Retinal pigment epithelial cell (primary cell): ENCODE data around the gene CAB39.

Source experiments
- DNase-seq: peaks from one replicate; pipeline ENCODE4 v3.0.0-alpha.2; 2010; ENCODE audit warnings: low read depth
- H3K4me3 ChIP-seq: 2 replicates; pipeline ENCODE4 v1.5.1; 2011; ENCODE audit warnings: mild to moderate bottlenecking, low read length, control low read depth, moderate library complexity
- TF ChIP-seq, protein P1 (sequence below): conservative IDR thresholded peaks from 2 replicates; pipeline ENCODE4 v1.5.1; 2011; ENCODE audit warnings: low read depth, low read length, control low read depth, inconsistent platforms

Gene CAB39

GRCh38 chr2:230830428-230830827 is 117.8 kb downstream of the CAB39 start:
- H3K4me3 ChIP-seq, result no peak overlapping the region
- DNase-seq, result peak; percentile 16

DNA sequence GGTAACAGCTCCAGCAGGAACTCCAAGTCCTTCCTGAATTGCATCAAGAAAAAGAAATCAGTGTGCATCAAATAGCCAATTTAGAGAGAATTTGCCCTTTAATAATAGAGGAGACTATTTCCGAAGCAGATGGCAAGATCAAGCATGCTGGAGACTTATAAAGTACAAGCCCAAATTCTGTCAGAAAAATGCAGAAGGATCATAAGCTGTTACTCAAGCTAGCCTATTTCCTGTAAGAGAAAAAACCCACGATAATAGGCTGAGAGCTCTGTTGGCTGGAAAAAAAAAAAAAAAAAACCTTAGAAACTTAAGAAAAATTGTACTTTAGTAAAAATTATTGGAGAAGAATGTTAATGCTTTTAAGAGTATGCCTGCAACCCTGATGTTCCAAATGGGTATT is 127.7 kb downstream of the CAB39 start:
- DNase-seq, result no peak
- H3K4me3 ChIP-seq, result no peak overlapping the region
- TF ChIP-seq, protein P1, sequence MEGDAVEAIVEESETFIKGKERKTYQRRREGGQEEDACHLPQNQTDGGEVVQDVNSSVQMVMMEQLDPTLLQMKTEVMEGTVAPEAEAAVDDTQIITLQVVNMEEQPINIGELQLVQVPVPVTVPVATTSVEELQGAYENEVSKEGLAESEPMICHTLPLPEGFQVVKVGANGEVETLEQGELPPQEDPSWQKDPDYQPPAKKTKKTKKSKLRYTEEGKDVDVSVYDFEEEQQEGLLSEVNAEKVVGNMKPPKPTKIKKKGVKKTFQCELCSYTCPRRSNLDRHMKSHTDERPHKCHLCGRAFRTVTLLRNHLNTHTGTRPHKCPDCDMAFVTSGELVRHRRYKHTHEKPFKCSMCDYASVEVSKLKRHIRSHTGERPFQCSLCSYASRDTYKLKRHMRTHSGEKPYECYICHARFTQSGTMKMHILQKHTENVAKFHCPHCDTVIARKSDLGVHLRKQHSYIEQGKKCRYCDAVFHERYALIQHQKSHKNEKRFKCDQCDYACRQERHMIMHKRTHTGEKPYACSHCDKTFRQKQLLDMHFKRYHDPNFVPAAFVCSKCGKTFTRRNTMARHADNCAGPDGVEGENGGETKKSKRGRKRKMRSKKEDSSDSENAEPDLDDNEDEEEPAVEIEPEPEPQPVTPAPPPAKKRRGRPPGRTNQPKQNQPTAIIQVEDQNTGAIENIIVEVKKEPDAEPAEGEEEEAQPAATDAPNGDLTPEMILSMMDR, result no peak

More at GRCh38 chr2:230830428-230830827, 117.8 kb downstream of the CAB39 start:
- TF ChIP-seq, protein P1, result no peak

DNA sequence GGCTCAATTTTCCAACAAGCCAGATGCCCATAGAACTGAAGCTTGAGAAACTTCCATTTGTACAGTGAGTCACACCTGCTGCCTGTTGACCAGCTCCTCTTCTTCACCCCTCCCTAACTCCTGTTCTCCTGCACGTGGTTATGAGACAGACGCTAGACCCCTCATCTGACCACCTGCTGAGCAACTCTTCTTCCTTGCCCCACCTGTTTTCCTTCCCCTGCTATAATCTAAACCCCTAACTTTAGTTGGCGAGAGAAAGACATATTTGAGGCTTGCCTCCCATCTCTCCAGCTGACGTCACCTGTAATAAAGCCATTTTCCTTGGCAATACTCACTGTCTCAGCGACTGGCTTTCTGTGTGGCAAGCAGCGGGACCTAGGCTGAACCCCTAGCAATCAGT is 129.8 kb downstream of the CAB39 start:
- TF ChIP-seq, protein P1, result no peak
- no peak for DNase-seq
- H3K4me3 ChIP-seq, result no peak overlapping the region

- H3K4me3 ChIP-seq, result no peak overlapping the region
- TF ChIP-seq, protein P1, result no peak
- no peak for DNase-seq
These were observed 130.5 kb downstream of the CAB39 start for GRCh38 chr2:230843132-230843531.

DNA sequence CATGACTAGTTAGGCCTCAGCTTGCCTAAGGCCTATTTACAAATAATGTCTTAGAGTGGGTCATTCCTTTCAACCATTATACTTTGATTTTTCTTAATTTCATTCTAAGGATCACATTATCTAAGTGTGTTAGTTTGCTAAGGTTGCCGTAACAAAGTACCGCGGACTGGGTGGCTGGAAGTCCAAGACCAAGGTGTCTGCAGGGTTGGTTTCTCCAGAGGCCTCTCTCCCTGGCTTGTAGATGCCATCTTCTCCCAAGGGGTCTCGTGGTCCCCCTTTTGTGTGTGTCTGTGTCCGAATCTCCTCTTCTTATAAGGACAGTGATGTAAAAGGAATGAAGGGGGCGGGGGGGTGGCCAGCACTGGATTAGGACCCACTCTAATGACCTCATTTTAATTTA is 133.7 kb downstream of the CAB39 start:
- no peak overlapping the region for H3K4me3 ChIP-seq
- no peak for DNase-seq
- TF ChIP-seq, protein P1, result no peak

DNA sequence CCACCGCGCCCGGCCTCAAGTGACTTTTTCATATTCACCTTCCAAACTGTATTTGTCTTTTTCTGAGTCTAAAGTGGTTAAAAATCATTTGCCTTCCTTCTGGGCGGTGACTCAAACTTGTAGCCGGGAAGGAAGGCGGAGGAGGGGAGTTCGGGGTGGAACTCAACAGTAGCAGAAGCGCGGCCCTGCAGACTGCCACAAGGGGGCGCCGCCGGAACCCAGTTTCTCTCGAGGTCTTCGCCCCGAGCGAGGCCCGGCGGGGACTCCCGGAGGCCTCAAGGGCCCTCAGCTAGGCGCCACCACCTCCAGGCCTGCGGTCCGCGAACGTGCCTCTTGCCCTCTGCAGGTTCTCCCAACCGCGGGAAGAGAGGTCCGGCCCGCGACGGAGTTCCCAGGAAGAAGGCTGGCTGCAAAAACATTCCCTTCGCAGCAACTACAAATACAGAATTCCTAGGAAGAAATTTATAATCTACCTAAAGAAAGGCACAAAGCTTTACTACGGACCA is 135.3 kb downstream of the CAB39 start:
- TF ChIP-seq, protein P1, result peak; percentile 86
- peak overlapping the region; percentile 11 for H3K4me3 ChIP-seq
- no peak for DNase-seq

DNA sequence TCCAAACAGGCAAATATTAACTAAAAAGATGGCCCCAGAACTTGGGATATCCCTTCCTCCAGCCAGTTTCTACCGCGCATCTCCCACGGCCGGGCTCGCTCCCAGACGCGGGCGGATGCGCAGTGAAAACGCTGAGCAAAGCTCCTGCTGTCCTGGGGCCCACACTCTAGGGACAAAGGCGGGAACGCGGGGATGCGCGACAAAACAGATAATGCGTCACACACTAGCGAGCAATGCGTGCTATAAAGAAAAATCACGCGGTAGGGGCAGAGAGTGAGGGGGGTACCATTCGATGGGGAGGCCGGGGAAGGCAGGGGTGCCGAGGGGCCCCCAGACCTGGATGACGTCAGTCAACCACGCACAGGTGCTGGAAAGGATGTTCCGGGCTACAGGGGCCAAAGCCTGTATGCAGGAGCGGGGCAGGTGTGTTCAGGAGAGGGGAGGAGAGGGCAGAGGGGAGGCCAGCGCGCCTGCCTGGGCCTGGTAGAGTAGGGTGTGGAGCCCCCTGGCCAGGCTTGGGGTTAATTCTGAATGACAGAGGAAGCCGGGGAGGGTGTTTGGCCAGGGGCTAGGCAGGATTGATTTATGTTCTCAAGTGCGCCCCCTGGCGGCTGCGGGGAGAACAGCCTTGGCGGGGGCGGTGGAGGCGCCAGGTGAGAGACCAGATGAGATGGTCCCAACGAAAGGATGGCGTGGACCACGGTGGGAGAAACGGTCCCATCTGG is 137.2 kb downstream of the CAB39 start:
- TF ChIP-seq, protein P1, result peak; percentile 81
- no peak for DNase-seq

More for the DNA sequence above, 137.2 kb downstream of the CAB39 start:
- H3K4me3 ChIP-seq, result no peak overlapping the region
